HG03432 (cell line): Measurements from ENCODE around the gene SPATA13.
"Not testable (repeated sequence)": the region's sequence is repeated elsewhere in the genome, so short reads cannot be mapped to it uniquely, and the experiment has no call there.

Experiments
- ATAC-seq: cut with Tn5 transposase; IDR thresholded peaks from one replicate; pipeline ENCODE4 v1.9.1; 2021; ENCODE audit warnings: mild to moderate bottlenecking, moderate library complexity; ENCODE audit not compliant: unreplicated experiment

The SPATA13 gene

DNA sequence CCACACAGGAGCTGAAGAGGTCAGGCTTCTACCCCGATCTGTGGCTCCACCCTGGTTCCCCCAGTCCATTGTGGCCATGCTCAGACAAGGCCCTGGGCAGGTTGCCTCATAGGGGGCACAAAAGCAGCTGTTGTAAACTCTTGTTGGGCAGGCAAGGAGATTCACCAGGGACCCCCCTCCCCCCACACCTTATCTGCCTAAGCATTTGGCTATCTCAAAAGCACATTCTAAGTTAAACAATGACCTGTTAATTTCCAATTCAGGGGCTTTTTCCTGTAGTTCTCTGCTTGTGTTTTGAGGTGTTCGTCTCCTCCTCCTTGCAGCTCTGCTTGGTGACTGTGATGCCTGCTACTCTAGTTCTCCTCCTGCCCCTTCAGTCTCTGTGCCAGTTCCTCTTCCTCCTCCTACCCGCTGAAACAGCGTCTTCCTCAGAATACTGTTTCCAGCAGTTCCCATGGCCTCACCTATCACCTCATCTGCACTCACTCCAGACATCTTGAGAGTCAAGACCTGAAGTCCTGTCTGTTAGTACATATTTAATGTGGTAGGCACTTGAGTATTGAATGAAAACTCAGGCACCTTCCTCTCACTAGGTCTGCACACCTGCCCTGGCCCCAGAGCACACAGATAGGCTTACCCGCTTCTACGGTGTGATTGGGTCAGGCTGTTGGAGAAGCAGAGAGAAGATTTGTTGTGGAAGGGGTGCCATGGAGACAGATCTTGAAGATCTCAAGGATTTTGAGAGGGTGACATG lies 31.7 kb downstream of the SPATA13 start:
- no peak for ATAC-seq

DNA sequence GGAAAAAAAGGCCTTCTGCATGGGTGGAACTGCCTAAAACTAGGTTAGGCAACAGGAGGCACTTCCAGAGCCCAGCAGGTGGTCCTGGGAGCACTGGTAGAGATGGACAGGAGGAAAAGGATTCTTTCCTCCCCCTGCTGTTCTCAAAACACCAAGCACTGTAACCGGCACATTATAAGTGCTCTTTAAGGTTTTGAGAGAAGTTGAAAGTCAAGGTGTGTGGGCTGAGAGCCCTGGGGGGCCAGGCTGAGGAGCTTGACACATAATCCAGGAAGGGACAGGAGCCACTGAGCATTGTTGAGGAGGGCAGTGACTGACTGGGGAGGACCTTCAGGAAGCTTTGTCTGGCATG lies 32.3 kb downstream of the SPATA13 start:
- ATAC-seq: no peak

DNA sequence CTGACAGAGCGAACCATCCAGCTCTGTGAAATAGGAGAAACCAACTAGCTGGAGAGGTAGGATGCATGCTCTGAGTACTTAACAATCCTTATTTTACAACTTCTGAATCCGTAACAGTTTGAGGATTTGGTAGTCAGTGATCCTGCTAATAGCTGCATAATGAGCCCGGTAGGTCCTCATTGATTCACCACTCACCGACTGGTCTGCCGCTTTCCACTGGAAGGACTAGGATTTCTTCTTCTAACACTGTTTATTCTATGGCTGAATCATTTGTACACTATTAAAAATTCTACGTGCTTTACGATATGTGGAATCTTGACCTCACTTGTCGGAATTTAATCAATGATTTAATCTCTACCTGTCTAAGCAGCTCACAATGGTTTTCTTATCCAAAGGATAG lies 33.9 kb downstream of the SPATA13 start:
- no peak for ATAC-seq

DNA sequence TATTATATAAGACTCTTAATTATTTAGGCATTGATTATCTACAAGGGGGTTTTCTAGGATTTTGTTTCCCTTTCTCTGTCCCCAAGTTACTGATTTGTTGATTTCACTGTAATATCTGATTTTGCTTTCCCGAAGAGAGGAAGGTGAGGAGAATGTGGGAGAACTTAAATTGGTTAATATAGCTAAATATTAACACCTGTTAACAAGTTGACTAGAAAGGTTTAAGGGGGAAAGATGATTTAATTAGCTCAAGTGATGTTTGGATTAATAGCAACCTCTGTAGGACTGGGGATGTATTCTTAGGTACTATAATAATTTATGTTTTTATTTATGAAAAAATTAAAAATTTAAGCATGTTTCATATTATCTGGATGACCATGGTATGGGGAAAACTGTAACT lies 35.1 kb downstream of the SPATA13 start:
- no peak for ATAC-seq

- ATAC-seq: no peak
These were observed 36.2 kb downstream of the SPATA13 start for GRCh38 chr13:24196593-24197197.

DNA sequence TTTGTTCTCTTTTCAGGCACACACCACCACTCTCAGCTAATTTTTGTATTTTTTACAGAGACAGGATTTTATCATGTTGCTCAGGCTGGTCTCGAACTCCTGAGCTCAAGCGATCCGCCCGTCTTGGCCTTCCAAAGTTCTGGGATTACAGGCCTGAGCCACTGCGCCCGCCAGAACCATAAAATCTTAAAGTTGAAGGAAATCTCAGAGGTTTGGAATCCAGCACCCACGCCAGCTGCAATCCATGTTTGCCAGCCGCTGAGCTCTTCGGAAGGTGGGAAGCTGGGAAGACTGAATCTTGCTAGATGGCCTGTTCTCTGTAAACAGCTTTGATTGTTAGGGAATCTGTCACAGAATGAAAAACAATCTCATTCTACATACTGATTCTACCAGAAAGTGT lies 38.5 kb downstream of the SPATA13 start:
- no peak for ATAC-seq

DNA sequence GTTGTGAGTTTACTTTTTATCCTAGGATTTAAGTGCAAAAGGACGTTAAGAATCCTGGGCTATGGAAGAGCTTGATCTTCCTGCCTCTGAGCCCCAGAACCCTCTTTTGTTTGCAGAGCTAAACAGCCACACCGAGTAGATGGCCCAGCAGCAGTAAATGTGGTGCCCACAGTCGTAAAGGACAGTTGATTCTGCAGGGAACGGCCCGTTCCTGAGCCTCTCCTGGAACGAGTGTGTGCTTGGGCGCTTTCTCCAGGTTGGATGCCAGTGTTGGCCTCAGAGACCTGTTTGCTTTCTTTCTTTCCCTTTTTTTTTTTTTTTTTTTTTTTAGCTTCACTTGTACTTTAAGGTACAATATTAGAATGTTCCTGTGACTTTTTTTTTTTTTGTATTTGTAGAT lies 41.7 kb downstream of the SPATA13 start:
- ATAC-seq: no peak

- ATAC-seq: no peak
These were observed 42.8 kb downstream of the SPATA13 start for GRCh38 chr13:24203273-24203672.

GRCh38 chr13:24203811-24204210 lies 43.3 kb downstream of the SPATA13 start:
- ATAC-seq: no peak

DNA sequence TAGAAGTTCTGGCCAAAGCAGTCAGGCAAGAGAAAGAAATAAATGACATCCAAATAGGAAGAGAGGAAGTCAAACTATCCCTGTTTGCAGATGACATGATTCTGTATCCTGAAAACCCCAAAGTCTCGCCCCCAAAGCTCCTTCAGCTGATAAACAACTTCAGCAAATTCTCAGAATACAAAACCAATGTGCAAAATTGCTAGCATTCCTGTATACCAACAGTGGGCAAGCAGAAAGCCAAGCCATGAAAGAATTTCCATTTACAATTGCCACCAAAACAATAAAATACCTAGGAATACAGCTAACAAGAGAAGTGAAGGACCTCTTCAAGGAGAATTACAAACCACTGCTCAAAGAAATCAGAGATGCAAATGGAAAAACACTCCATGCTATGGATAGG lies 44.6 kb downstream of the SPATA13 start:
- not testable (repeated sequence) for ATAC-seq

DNA sequence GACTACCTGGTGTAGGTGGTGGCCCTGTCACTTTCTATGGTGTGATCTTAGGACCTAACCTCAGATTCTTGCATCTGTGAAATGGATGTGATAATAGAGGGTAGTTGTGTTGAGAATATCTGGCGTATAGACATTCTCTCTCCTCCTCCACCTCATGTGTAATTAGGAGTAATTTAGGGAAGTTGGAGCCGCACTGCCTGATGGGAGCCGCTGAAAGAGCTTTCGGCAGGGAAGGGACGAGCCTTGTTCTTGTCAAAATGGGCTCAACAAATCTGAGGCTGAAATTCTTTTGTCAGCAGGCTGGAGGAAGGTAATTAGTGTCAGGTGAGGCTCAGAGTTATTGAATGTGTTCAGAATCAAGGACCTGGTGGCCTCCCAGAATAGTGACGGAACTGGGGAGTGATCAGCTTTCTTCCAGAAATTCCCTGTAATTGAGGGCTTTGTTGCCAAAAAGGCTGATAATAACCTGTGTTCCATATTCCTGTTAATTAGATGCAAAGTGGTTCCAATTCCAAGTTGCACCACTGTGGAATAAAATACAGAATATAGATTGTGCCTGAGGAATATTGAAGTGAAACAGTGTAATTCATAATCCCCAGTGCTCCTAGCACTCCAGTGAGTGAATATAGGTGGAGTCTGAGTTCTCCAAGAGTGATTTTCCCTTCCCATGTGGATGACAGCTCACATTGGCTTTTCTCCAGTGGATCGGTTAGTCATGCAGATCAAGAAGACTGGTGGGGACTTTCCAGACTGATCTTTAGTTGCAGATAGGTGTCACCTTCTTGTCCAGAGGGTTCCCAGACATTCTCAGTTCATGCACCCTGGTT lies 47.5 kb downstream of the SPATA13 start:
- no peak for ATAC-seq

DNA sequence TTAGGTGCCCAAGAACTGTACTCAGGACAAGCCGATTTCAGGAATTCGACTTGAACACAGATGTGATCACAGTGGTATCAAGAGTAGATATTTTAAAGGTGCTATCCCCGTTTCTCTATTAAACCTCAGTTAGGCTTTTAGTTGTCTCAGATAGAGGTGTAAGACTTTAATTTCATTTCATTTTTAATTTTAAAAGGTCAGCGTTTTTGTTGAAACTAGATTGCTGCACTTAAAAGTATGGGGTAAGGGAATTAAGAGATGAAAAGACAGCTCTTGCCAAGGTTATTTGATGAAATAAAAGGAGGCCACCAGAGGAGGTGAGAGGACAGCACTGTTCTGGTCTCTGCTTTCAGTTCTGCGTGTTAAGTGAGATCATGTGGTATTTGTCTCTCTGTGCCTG lies 48.6 kb downstream of the SPATA13 start:
- ATAC-seq: no peak

GRCh38 chr13:24212254-24212653 lies 51.7 kb downstream of the SPATA13 start:
- no peak for ATAC-seq

GRCh38 chr13:24212674-24213073 lies 52.2 kb downstream of the SPATA13 start:
- no peak for ATAC-seq

GRCh38 chr13:24213932-24214331 lies 53.4 kb downstream of the SPATA13 start:
- no peak for ATAC-seq

DNA sequence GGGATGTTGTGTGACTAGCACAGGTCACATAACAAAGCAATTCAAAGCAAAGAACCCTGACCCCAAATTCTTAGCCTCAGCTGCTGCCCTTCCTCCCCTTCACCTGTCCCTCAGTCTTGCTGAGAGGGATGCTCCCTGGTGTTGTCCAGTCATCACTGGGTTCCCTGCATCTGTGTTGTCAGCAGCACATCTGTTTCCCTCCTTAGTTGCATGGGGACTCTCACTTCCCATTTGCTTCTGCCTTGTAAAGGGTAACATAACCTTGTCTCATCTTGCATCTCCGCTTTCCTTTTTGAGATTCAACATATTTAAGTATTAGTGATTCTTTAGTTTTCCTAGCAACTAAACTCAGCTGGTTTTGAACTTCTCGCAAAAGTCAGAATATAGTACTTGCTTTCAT lies 54.0 kb downstream of the SPATA13 start:
- no peak for ATAC-seq

- peak; percentile 56 for ATAC-seq
These were observed 54.6 kb downstream of the SPATA13 start for GRCh38 chr13:24215126-24215525.

DNA sequence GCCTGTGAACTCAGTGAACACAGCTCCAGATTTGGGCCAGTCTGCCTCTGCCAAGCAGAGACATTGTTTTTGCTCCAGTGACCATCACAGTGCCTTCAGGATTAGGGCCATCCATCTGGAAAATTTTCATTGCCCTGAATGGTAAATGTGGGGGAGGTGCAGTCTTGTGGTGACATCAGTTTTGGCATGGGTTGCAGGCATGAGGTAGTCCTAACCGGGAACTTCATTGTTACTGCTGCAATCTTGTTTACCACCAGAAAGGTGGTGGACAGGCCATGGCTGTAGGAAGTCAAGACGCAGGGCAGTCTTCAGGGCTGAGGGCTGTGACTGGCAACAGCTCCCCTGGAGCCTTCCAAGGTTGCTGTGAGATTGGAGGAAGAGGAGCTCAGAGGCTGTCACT lies 55.2 kb downstream of the SPATA13 start:
- ATAC-seq: no peak

DNA sequence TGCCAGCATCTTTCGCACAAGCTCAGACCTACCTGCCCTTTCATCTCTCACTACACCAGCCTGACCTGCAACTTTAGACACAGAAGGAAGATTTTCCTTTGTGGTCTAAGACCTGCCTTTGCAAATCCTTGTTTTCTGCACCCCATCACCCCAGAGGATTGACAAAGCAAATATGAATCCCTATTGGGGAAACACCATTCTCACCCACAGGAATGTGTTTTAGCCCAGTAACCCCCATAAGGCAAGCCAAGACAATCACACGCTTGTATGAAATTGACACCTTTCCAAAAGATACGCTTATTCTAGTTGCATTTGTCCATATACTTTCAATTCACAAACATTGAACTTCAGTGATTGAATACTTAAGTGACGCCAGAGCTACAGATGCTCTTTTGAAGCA lies 55.7 kb downstream of the SPATA13 start:
- ATAC-seq: no peak

DNA sequence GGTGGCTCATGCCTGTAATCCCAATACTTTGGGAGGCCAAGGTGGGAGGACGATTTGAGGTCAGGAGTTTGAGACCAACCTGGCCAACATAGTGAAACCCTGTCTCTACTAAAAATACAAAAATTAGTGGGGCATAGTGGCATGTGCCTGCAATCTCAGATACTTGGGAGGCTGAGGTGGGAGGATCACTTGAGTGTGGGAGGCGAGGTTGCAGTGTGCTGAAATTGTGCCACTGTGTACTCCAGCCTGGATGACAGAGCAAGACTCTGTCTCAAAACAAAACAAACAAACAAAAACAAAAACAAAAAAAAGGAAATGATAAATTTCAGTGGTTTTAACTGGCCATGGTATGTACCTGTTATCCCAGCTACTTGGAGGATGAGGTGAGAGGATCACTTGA lies 56.3 kb downstream of the SPATA13 start:
- peak; percentile 31 for ATAC-seq

GRCh38 chr13:24217601-24218281 lies 57.2 kb downstream of the SPATA13 start:
- peak; percentile 50 for ATAC-seq
